Transverse colon (tissue), 4 donors: Measurements from ENCODE around the gene MTHFSD. TPM values are rescaled to one million over a fixed set of nuclear protein-coding genes. Genes with fewer than 3 reads are reported as not detected.
A peak's percentile ranks its signal among the peaks of the same experiment; 100 is the strongest.

Source experiments
- DNase-seq: peaks from one replicate; pipeline ENCODE4 v3.0.0-alpha.2; 2019
- H3K27ac ChIP-seq, 4 donors: fragments of 200-600 bp; sonication (generic); 2 replicates each; pipeline ENCODE4 v1.5.1; 2016 to 2018; ENCODE audit warnings: inconsistent platforms in 4 of 4
- H3K27me3 ChIP-seq: fragments of 200-600 bp; sonication (generic); 2 replicates; pipeline ENCODE4 v1.5.1; 2017; ENCODE audit warnings: inconsistent platforms
- H3K36me3 ChIP-seq, 4 donors: fragments of 200-600 bp; sonication (generic); 2 replicates each; pipeline ENCODE4 v1.5.1; 2017 to 2019; ENCODE audit warnings: inconsistent platforms in 4 of 4
- H3K4me1 ChIP-seq, 4 donors: fragments of 200-600 bp; sonication (generic); 2 replicates each; pipeline ENCODE4 v1.5.1; 2017 to 2020; ENCODE audit warnings: inconsistent platforms in 4 of 4
- H3K4me3 ChIP-seq, 4 donors: fragments of 200-600 bp; sonication (generic); 1 replicate in 1 of 4; 2 replicates in 3 of 4; pipeline versions ENCODE4 v1.5.1 to v1.6.1; 2017 to 2019; ENCODE audit warnings: inconsistent platforms in 4 of 4
- H3K9me3 ChIP-seq, 2 donors: fragments of 200-600 bp; sonication (generic); 2 replicates each; pipeline ENCODE4 v1.5.1; 2017 to 2019; ENCODE audit warnings: inconsistent platforms in 2 of 2
- EP300 ChIP-seq: sonication (generic); formaldehyde crosslinking; IDR thresholded peaks from one replicate; pipeline ENCODE4 v1.6.1; 2017; ENCODE audit warnings: antibody characterized with exemption, low read depth
- POLR2A ChIP-seq: fragments of 450-650 bp; IDR thresholded peaks from one replicate; pipeline ENCODE4 v1.6.1; 2016; ENCODE audit warnings: antibody characterized with exemption, mild to moderate bottlenecking, moderate library complexity
- POLR2AphosphoS5 ChIP-seq, 3 donors: sonication (generic); formaldehyde crosslinking; IDR thresholded peaks; one replicate each; pipeline ENCODE4 v1.6.1; 2016; ENCODE audit warnings: antibody characterized with exemption in 3 of 3
- WGBS, 2 donors: methylation state at CpG; one replicate each; pipeline ENCODE4 v1.1.5; 2018; ENCODE audit warnings: low coverage in 1 of 2; 5-methylcytosine and 5-hydroxymethylcytosine counted together
- in situ Hi-C, 4 donors: fragments of 200-750 bp; cut with MboI; loops; one replicate each; pipeline versions ENCODE4 v1.15.0 to v1.15.1; 2017; ENCODE audit warnings: low sequenced_read_pairs in 3 of 4, low pct_ligation_motif_present in 1 of 4, low pct_unique_long_range_greater_than_20kb in 1 of 4
- intact Hi-C: fragments of 100-400 bp; cut with DNase I; formaldehyde crosslinking; loops from one replicate; pipeline ENCODE4 v1.15.1; 2023; ENCODE audit warnings: low total_unique reads
- total RNA-seq, 4 donors: library from RNA; depleted of rRNA; stranded (reverse); fragments of >200 nt; gene quantifications; one replicate each; pipeline ENCODE4 v1.1.0, GENCODE V29; 2016
- TF ChIP-seq, protein P1 (sequence below), 5 experiments: fragments of 200-600 bp in 3 of 5; fragments of 450-650 bp in 2 of 5; sonication (generic) in 3 of 5; IDR thresholded peaks; 1 replicate in 2 of 5; 2 replicates in 3 of 5; pipeline ENCODE4 v1.5.1; 2016 to 2017; ENCODE audit warnings: antibody characterized with exemption in 5 of 5, inconsistent platforms in 3 of 5, mild to moderate bottlenecking in 2 of 5, moderate library complexity in 1 of 5

The MTHFSD gene
- total RNA-seq, 4 donors from 2014 or later, result 25.4 to 51.1 (median 30.0) TPM

DNA sequence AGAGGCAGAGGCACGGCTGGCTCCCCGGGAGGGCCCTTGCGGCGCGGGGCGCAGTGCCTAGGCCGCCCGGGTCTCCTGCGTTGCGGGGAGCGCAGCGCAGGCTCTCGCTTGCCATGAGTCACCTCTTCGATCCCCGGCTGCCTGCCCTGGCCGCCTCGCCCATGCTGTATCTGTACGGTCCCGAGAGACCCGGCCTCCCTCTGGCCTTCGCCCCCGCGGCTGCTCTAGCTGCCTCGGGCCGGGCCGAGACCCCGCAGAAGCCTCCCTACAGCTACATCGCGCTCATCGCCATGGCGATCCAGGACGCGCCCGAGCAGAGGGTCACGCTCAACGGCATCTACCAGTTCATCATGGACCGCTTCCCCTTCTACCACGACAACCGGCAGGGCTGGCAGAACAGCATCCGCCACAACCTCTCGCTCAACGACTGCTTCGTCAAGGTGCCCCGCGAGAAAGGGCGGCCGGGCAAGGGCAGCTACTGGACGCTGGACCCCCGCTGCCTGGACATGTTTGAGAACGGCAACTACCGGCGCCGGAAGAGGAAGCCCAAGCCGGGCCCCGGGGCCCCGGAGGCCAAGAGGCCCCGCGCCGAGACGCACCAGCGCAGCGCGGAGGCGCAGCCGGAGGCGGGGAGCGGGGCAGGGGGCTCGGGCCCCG lies 23.7 kb upstream of the MTHFSD start:
- in situ Hi-C loops, result no loop called here
- 20 to 24% methylated on average over 26 to 58 of the region's 69 CpGs for WGBS, 2 donors
- Histone ChIP-seq H3K4me1 (peaks cover 0 to 15% (median 7%) of the 10 kb centered on the region in 4 donors), H3K4me3 (peak overlapping the region in 3 of 4 donors; percentile 14 to 37 (median 24)), H3K27me3 (peaks cover 87% of the 10 kb centered on the region), H3K9me3 (no peaks in the 10 kb centered on the region), H3K27ac (peak overlapping the region; percentile 46 to 73 (median 66)), H3K36me3 (no peaks in the 10 kb centered on the region)
- no peak for DNase-seq
- intact Hi-C loops, result no loop called here
- TF ChIP-seq POLR2AphosphoS5 (IDR thresholded peaks at IDR 0.05) (no peak), EP300 (no peak), POLR2A (no peak)
- TF ChIP-seq, protein P1, sequence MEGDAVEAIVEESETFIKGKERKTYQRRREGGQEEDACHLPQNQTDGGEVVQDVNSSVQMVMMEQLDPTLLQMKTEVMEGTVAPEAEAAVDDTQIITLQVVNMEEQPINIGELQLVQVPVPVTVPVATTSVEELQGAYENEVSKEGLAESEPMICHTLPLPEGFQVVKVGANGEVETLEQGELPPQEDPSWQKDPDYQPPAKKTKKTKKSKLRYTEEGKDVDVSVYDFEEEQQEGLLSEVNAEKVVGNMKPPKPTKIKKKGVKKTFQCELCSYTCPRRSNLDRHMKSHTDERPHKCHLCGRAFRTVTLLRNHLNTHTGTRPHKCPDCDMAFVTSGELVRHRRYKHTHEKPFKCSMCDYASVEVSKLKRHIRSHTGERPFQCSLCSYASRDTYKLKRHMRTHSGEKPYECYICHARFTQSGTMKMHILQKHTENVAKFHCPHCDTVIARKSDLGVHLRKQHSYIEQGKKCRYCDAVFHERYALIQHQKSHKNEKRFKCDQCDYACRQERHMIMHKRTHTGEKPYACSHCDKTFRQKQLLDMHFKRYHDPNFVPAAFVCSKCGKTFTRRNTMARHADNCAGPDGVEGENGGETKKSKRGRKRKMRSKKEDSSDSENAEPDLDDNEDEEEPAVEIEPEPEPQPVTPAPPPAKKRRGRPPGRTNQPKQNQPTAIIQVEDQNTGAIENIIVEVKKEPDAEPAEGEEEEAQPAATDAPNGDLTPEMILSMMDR (IDR thresholded peaks at IDR 0.05), result no peak

DNA sequence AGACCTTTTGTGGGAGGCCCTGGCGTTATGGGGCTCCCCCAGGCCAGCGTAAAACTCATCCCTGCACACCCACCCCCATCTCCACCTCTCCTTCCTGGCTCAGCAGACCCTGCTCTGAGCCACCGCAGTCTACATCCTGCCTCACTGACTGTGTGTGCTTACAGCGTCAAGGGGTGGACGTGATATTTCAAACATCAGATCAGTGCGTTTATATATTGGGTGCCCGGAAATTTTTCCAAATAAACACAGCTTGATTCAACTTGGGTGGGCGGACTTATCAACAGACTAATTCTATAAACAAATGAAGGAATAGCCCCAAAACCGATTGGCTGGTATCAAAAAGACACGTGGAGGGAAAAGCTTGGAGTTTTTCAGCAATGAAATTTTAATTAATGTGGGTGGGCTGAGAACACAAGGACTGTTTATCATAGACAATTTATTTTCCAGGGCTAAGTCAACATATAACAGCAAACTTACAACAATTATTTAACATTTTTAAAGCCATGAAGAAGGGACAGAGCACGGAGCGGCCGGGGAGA lies 23.1 kb upstream of the MTHFSD start, which contains the start of gene FOXL1:
TSS of gene FOXL1 (plus strand) at position 489 of the 539 bp plus-strand sequence. CDS start 175 bp downstream, outside the sequence.
- intact Hi-C loops, result no loop called here
- TF ChIP-seq POLR2AphosphoS5 (IDR thresholded peaks at IDR 0.05), result peak in 2 of 3 donors; percentile 35 to 58
- TF ChIP-seq, protein P1 (IDR thresholded peaks at IDR 0.05), result no peak
- peak; percentile 37 for TF ChIP-seq POLR2A
- Histone ChIP-seq H3K36me3 (no peaks in the 10 kb centered on the region), H3K4me1 (peaks cover 0 to 15% (median 7%) of the 10 kb centered on the region in 4 donors), H3K27ac (peak within 1 kb of the TSS; percentile 60 to 76 (median 68)), H3K9me3 (no peaks in the 10 kb centered on the region), H3K4me3 (peak within 1 kb of the TSS in 3 of 4 donors; percentile 14 to 37 (median 24)), H3K27me3 (peaks cover 93% of the 10 kb centered on the region)
- in situ Hi-C loops, result no loop called here
- WGBS, 2 donors, result 35 to 51% methylated on average over 10 to 13 of the region's 13 CpGs
- DNase-seq, result no peak

DNA sequence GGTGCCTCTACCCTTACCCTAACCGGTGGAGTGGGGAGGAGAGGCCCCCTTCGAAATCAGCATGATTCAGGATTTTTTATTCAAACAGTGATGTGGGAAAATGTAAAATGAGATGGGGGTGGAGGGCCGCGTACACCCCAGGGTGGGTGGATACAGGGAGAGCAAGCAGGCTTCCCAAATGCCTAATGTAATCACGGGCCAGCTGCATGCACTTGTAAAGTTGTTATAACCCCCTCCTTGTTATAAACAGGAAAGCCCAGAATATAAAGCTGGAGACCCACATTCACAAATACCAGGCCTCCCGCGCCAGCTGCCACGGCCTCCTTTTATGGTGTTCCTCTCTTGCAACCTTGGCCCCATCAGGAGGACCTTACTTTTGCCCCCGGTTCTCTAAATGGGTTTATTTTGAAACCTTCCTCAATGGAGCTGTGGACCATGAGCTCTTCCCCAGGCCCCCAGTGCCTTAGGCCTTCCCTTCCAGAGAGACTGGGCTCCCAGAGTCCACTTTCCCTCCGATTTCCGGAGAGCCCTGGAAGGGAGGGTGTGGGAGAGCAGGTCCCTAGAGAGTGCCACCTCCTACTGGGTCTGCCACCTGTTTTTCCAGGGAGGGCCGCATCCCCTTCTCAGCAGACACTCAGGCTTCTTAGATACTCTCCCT lies 22.4 kb upstream of the MTHFSD start:
- H3K27me3 ChIP-seq, result peaks cover 97% of the 10 kb centered on the region
- intact Hi-C loops (no loop called here), in situ Hi-C loops (no loop called here)
- TF ChIP-seq EP300 (no peak), POLR2AphosphoS5 (IDR thresholded peaks at IDR 0.05) (peak in 2 of 3 donors; percentile 23 to 37)
- H3K36me3 ChIP-seq, result no peaks in the 10 kb centered on the region
- 11 to 36% methylated on average over 3 to 12 of the region's 12 CpGs for WGBS, 2 donors
- no peaks in the 10 kb centered on the region for H3K9me3 ChIP-seq
- H3K4me1 ChIP-seq, result peaks cover 0 to 15% (median 7%) of the 10 kb centered on the region in 4 donors
- no peak overlapping the region for H3K4me3 ChIP-seq
- H3K27ac ChIP-seq, result peak overlapping the region; percentile 48 to 76 (median 66)
- DNase-seq, result no peak

DNA sequence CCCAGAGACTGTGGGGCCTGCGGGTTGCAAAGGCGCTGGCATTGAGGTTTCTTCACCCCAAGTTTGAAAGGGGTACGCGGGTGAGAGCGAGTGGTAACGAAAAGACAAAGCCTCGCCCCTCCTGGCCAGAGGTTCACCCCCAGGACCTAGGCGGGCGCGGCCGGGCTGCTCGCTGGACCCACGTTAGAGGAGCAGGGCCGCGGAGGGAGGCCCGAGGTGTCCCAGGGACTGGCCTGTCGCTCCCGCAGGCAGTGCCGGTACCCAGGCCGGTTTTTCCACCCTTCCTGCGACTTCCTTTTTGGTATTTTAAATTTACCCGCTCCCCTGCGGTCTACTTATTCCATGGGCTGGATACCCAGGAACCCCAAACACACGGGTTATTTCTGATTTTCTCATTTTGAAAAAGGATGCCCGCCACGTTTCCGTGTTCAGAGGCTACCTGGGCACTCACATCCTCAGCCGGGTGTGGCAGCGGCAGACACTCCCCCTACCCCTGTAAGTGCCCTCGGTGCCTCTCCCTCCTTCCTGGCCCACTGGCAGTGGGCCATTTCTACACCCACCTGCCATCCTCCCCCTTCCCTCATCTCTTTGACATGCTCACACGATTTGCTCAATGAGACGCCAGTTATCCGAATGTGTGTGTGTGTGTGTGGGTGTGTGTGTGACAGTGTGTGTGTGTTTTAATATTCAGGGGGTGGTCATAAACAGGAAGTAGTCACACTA lies 21.7 kb upstream of the MTHFSD start:
- 10 to 14% methylated on average over 8 to 33 of the region's 33 CpGs for WGBS, 2 donors
- DNase-seq, result no peak
- in situ Hi-C loops, result no loop called here
- H3K27me3 ChIP-seq, result peaks cover 100% of the 10 kb centered on the region
- TF ChIP-seq EP300 (no peak), POLR2A (no peak), POLR2AphosphoS5 (IDR thresholded peaks at IDR 0.05) (no peak)
- TF ChIP-seq, protein P1 (IDR thresholded peaks at IDR 0.05), result no peak
- H3K9me3 ChIP-seq, result no peaks in the 10 kb centered on the region
- peak overlapping the region; percentile 35 to 76 (median 54) for H3K27ac ChIP-seq
- H3K4me3 ChIP-seq, result peak overlapping the region in 2 of 4 donors; percentile 16 to 52
- H3K36me3 ChIP-seq, result no peaks in the 10 kb centered on the region
- H3K4me1 ChIP-seq, result peaks cover 0 to 15% (median 7%) of the 10 kb centered on the region in 4 donors
- intact Hi-C loops, result no loop called here
